Measurements from ENCODE around the gene TANGO6.

DNA sequence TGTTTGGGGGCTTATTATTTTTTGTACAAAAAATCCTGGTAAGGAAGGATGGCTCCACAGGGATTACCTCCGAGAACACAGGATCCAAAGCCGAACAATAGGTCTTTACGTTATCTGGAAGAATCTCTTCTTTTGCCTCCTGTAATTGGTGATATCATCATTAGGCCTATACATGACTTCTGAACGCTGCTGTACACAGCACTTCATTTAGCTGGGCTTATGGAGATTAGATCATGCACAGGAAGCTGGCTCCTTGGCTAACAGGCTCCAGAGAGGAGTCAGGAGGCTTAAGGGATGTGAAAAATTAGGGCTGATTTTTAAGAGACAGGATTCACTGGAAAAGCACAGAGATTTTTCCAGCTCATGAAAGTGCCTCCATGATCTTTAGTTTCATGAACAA, 54.7 kb downstream of the TANGO6 start:
- TF ChIP-seq, protein P1, sequence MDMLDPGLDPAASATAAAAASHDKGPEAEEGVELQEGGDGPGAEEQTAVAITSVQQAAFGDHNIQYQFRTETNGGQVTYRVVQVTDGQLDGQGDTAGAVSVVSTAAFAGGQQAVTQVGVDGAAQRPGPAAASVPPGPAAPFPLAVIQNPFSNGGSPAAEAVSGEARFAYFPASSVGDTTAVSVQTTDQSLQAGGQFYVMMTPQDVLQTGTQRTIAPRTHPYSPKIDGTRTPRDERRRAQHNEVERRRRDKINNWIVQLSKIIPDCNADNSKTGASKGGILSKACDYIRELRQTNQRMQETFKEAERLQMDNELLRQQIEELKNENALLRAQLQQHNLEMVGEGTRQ (IDR thresholded peaks at IDR 0.05), result no peak
- TF ChIP-seq, protein P2, sequence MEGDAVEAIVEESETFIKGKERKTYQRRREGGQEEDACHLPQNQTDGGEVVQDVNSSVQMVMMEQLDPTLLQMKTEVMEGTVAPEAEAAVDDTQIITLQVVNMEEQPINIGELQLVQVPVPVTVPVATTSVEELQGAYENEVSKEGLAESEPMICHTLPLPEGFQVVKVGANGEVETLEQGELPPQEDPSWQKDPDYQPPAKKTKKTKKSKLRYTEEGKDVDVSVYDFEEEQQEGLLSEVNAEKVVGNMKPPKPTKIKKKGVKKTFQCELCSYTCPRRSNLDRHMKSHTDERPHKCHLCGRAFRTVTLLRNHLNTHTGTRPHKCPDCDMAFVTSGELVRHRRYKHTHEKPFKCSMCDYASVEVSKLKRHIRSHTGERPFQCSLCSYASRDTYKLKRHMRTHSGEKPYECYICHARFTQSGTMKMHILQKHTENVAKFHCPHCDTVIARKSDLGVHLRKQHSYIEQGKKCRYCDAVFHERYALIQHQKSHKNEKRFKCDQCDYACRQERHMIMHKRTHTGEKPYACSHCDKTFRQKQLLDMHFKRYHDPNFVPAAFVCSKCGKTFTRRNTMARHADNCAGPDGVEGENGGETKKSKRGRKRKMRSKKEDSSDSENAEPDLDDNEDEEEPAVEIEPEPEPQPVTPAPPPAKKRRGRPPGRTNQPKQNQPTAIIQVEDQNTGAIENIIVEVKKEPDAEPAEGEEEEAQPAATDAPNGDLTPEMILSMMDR (IDR thresholded peaks at IDR 0.05), result no peak
- no peak for TF ChIP-seq JUN (IDR thresholded peaks at IDR 0.05)
- no peak for TF ChIP-seq RFX5 (IDR thresholded peaks at IDR 0.05)
